GM12892 (cell line): Measurements from ENCODE around the gene IFNA4.
"Not testable (repeated sequence)": the region's sequence is repeated elsewhere in the genome, so short reads cannot be mapped to it uniquely, and the experiment has no call there.

ENCODE experiments used
- POLR2A ChIP-seq: IDR thresholded peaks from 2 replicates; pipeline ENCODE4 v1.6.1; 2011; ENCODE audit warnings: low read depth, low read length, control low read depth
- POLR2AphosphoS5 ChIP-seq: IDR thresholded peaks from 2 replicates; pipeline ENCODE4 v1.6.1; 2011; ENCODE audit warnings: low read depth, low read length, control low read depth

DNA sequence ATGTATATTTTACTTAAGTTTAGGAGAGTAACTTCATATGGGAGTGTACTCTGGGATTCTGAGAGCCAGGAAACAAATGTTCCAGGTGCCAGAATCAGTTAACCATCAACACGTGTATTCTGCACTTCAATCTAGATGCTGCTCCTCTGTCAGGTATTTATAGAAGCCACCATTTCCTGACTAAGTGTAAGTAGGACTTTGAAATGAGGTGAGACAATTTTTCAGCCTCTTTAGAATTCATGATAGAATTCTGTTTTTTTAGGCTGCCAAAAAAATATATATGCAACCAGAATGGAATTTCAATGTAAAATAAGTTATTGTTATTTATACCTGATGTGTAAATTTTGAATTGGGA is 49.0 kb upstream of the IFNA4 start:
- not testable (repeated sequence) for TF ChIP-seq POLR2A, POLR2AphosphoS5
